ENCODE results near the gene SAT2.

The SAT2 gene

DNA sequence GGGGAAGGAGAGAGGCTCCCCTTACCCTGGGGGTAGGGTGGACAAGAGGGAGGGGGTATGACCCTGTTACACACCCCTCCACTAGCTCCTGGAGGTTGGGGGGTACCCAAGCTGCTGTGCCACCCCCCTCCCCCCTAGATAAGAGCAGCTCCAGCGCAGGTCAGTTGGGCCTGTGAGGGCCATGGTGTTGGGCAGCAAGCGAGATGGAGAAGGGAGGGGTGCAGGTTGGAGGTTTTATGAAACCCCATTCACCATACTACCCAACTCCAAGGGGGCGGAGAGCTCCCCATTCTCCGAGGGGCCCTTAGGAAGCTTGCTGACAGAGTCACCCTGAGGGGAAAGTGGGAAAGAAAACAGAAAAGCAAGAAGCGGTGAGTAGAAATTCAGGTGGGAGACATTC is 36.0 kb downstream of the SAT2 start:
- DNase-seq (ENCODE audit: low read depth in 3 of 3), result no peak

DNA sequence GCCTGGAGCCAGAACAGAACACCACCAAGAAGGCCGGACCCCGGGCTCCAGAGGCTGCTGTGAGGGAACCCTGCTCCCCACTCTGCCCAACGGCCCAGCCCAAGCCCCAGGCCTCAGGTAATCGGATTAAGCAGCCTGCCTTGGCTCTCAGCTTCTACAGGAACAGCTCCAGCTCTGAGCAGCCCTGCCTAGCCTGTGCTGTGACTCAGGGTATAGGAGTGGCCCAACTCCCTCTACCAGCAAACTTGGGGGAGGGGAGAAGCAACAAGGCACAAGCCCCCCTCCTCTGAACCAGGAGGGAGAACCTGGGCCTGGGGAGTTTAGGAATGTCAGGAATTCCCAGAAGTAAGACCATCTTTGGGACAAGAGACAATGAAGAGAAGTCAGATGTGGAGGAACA is 36.9 kb downstream of the SAT2 start:
- DNase-seq (ENCODE audit: low read depth in 3 of 3), result no peak

DNA sequence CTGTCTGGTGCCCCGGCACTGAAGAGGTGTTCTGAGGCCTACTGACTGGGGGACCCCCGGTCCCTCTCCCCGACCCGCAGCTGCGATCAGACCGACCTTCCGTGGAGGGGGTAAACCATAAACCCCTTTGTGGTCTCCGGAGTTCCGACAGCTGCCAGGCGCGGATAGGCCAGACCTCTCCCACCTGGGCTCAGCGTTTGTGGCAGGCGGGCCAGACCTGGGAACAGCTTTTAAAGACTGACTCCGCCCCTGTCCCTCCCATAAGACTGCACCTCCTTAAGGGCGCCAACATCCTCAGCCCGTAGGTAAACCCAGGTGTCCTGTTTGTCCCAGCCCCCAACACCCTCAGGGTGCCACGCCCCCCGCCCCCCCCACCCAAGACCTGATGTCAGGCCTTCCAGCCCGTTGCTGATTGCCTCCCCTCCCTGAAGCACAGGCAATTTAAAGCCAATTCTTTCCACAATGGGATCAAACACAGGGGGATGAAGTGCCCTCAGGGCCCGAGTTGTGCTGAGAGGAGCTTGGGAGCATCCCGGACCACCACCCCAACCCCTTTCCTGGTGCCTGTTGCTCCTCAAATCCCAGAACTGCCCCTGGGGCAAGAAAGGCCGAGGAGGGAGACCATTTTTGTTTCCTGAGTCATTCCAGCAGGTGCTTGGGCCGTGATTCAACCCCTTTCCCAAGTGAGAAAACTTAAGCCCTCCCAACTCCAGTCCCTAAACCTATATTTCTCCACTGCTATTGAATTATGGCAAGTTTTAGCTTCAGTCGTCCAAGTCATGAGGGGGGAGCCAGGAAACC is 37.5 kb downstream of the SAT2 start, which contains the start of gene SOX15:
SOX15 (minus strand) TSS at position 204 of the 801 bp plus-strand sequence. CDS start 418 bp downstream, outside the sequence.
- no peak for DNase-seq (ENCODE audit: low read depth in 3 of 3)

DNA sequence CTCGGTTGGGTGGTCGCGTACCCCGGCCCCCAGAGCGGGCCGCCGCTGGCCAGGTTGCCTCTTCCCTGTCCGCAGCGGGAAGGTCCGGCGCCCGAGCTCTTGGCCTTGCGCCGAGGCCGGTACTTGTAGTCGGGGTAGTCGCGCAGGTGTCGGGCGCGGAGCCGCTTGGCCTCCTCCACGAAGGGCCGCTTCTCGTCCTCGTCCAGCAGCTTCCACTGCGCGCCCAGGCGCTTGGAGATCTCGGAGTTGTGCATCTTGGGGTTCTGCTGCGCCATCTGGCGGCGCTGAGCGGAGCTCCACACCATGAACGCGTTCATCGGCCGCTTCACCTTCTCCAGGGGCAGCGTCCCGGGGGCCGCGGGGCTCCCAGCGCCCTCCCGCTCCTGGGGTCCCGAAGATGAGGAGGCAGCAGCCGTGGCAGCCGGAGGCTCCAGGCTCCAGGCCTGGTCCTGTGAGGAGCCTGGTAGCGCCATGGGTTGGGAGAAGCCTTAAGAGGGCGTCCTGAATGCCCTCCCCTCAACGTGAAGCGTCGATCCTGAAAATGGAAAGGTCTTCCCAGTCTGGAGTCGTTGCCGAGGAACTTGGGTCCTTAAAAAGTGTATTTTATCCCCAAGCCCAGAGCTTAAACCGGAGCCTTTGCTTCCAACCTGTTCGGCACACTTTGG is 38.3 kb downstream of the SAT2 start:
- peak in 2 of 3 experiments; percentile 45 to 49 for DNase-seq (ENCODE audit: low read depth in 3 of 3)

DNA sequence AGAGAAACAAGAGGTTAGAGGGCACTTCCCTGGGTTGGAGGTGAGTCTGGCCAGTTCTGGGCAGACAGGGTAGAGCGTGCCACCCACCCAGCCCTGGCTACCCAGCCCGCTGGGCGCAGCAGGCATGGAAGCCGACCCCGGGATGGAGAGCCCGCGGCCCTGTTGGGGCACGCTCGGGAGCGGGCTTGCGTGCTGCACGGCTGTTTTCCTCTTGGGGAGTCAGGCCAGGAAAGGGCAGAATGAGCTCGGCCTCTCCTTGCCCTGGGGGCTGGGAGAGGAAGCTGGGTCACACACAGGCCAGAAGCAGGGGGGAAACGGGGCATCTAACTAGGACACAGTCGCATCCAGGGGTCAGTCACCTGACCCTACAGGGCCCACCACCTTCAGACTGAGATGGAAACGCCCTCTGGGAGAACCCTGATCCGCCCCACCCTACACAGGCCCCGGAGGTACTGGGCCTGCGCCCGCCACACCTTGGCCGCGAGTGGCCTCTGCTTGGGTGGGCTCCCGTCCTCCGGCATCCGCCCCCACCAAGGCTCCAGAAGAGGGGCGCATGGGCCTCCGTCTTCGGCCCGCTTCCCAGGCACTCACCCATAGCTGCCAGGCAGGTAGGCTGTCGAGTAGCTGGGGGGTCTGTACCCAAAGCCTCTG is 38.9 kb downstream of the SAT2 start:
- DNase-seq (ENCODE audit: low read depth in 3 of 3), result no peak

DNA sequence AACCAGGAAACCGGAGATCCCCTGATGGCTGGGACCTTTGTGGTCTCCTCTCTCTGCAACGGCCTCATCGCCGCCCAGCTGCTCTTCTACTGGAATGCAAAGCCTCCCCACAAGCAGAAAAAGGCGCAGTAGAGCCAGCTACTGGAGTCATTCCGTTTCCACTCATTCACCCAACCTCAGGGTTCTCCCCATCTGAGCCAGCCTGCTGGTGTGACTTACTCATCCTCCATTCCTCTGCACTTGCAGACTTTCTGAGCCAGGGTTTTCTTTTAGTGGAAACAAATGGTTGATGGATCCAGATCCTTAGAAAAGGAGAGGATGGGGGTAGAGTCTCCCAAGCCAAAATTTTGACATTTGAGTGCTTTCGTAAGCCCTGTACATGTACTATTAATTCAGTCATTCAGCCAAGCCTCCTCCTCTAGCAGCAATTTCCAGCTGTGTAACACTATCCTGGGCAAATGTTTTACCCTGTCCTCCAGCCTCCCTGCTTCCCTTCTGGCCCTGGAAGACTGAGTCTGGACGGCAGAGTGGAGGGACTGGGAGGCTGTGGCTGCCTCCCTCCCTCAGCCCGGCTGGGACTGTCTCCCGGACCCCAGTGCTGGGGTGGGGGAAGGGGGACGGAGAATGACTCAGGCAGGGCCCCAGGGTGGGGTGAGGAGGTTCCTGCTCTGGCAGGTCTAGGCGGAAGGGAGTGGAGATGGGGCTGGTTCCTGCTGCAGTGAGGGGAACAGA is 40.0 kb downstream of the SAT2 start:
- no peak for DNase-seq (ENCODE audit: low read depth in 3 of 3)

DNA sequence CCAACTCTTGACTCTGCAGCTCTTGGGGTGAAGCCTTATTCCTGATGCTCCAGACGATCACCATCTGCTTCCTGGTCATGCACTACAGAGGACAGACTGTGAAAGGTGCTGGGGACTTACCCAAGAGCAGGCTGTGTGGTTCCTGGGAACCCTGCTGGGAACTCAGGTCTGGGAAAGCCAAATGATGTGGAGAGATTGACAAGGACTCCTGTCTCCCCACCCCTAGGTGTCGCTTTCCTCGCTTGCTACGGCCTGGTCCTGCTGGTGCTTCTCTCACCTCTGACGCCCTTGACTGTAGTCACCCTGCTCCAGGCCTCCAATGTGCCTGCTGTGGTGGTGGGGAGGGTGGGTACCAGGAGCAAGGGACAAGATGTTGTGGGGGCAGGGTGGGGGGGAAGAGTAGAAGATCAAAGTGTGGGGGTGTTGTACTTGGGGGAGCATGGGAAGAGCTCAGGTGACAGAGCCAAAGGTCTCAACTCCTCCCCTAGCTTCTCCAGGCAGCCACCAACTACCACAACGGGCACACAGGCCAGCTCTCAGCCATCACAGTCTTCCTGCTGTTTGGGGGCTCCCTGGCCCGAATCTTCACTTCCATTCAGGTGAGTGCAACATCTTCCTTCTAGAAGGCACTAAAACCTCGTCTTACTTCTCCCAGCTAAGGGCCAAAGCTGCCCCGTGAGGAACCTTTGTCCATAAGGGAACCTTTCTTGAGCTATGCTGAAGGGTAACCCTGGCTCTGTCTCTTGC is 40.8 kb downstream of the SAT2 start:
- no peak for DNase-seq (ENCODE audit: low read depth in 3 of 3)

DNA sequence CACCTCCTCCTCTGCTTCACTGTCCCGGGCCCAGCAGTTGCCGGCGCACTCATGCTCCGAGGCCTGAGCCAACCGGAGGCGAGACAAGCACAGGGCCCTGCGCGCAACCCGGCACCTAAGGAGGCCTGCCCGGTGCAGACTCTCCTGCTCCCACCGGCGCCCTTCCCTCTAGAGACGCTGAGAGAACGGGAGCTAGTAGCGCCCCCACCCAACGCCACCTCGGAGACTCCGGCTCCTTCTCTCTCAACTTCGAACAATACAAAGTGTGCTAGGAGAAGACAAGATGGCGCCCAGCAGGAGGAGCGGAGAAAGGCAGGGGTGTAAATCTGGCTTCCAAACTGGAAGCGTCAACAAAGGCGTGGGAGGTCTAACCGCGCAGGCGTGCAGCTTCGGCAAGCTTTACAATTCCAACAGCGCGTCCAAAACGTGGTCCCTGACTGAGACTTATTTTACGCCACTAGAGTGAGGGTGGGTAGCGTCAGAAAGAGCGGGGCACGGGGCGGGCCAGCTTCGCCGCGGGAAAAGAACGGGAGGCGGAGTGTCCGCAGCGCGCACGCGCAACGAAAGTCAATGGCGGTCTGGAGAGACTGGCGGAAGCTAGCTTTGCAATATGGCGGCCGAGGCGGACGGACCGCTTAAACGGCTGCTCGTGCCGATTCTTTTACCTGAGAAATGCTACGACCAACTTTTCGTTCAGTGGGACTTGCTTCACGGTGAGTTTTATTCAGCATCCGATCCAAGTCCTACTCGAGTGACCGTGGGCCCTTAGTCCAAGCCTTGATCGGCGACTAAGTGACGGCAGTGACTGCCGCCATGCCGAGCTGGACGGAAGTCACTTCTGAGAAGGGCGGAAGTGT is 44.1 kb downstream of the SAT2 start, which contains the start of gene MPDU1:
MPDU1 (plus strand) TSS at position 600 of the 857 bp plus-strand sequence; CDS start at position 611, 11 bp downstream.
- peak; percentile 83 to 89 (median 89) for DNase-seq (ENCODE audit: low read depth in 3 of 3)

DNA sequence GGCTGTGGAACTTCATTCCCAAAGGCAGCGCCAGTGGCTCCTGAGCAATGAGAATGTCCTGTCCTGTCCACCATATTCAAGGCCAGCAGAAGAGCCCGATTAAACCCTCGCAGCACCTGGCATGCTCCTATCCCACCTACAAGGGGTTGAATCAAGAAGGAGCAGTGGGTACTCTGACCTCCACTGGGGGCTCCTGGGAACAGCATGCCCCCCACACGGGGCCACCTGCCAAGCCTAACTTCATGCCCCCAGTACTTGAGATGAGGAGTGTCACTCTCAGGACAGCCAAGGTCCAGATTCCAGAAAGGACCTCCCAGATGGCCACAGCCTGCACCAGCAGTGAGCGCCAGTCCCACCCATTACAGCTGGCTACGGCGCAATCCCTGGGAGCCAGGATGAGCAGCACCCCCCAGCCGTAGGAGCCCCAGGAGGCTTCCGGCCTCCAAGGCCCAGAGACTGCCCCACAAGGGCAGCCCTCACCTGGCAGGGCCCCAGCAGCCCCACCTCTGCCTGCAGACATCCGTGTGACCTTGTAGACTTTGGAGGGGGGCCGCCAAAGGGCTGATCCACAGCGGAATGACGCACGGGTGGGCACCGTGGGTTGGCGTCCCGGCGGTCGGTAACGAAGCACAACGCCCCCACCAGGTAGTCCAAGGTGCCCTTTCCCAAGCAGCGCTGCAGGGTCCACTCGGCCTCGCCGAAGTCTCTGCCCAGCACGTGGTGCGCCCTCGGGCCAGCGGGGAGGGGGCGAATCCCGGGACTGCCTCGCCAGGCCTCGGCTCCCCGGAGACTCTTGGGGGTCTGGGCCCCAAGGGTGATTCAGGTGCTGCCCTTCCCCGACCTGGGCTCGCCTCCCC is 45.0 kb downstream of the SAT2 start:
- DNase-seq (ENCODE audit: low read depth in 3 of 3), result no peak

DNA sequence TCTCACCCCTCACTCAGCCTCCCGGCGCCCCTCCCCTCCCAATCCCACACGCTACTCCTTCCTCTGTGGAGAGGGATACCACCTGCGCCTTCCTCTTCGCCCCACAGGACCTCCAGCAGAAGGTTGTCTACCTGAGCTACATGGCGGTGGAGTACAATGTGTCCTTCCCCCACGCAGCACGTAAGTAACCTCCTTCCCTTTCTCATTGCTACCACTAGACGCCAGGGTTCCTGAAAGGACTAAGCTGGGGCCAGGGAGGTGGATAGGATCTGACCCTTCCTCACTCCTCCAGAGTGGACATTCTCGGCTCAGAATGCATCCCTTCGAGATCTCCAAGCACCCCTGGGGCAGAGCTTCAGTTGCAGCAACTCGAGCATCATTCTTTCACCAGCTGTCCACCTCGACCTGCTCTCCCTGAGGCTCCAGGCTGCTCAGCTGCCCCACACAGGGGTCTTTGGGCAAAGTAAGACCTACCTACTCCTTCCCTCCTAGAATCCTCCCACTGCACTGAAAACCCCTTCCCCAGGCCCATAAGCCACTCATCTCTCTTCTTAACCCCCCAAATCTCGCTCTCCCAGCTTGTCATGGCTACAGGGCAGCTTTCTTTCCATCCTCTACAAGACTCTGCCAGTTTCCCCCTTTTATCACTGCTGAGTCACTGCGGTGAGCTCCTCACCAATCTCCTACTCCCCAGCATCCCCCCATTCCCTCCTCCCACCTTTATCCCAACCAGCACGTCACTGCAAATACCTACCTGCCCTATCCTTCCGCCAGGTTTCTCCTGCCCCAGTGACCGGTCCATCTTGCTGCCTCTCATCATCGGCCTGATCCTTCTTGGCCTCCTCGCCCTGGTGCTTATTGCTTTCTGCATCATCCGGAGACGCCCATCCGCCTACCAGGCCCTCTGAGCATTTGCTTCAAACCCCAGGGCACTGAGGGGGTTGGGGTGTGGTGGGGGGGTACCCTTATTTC is 46.7 kb downstream of the SAT2 start:
- no peak for DNase-seq (ENCODE audit: low read depth in 3 of 3)

DNA sequence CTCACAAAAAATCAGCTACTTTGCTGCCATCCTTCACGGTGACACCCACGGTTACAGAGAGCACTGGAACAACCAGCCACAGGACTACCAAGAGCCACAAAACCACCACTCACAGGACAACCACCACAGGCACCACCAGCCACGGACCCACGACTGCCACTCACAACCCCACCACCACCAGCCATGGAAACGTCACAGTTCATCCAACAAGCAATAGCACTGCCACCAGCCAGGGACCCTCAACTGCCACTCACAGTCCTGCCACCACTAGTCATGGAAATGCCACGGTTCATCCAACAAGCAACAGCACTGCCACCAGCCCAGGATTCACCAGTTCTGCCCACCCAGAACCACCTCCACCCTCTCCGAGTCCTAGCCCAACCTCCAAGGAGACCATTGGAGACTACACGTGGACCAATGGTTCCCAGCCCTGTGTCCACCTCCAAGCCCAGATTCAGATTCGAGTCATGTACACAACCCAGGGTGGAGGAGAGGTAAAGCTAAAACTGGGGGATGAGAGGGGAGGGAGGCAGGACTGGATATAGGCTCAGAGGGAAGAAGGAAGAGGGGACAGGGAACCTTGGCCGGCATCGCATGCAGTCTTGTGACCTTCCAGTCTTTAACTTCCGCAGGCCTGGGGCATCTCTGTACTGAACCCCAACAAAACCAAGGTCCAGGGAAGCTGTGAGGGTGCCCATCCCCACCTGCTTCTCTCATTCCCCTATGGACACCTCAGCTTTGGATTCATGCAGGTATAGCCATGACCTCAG is 47.6 kb downstream of the SAT2 start:
- no peak for DNase-seq (ENCODE audit: low read depth in 3 of 3)

DNA sequence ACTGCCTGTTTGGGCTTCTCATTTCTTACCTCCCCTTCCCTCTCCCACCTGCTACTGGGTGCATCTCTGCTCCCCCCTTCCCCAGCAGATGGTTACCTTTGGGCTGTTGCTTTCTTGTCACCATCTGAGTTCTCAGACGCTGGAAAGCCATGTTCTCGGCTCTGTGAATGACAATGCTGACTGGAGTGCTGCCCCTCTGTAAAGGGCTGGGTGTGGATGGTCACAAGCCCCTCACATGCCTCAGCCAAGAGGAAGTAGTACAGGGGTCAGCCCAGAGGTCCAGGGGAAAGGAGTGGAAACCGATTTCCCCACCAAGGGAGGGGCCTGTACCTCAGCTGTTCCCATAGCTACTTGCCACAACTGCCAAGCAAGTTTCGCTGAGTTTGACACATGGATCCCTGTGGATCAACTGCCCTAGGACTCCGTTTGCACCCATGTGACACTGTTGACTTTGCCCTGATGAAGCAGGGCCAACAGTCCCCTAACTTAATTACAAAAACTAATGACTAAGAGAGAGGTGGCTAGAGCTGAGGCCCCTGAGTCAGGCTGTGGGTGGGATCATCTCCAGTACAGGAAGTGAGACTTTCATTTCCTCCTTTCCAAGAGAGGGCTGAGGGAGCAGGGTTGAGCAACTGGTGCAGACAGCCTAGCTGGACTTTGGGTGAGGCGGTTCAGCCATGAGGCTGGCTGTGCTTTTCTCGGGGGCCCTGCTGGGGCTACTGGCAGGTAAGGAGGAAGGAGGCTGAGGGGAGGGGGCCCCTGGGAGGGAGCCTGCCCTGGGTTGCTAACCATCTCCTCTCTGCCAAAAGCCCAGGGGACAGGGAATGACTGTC is 48.4 kb downstream of the SAT2 start, which contains the start of gene CD68:
CD68 (plus strand) TSS at position 638 of the 833 bp plus-strand sequence; CDS start at position 678, 40 bp downstream.
- DNase-seq (ENCODE audit: low read depth in 3 of 3), result peak in 2 of 3 experiments; percentile 57 to 64

DNA sequence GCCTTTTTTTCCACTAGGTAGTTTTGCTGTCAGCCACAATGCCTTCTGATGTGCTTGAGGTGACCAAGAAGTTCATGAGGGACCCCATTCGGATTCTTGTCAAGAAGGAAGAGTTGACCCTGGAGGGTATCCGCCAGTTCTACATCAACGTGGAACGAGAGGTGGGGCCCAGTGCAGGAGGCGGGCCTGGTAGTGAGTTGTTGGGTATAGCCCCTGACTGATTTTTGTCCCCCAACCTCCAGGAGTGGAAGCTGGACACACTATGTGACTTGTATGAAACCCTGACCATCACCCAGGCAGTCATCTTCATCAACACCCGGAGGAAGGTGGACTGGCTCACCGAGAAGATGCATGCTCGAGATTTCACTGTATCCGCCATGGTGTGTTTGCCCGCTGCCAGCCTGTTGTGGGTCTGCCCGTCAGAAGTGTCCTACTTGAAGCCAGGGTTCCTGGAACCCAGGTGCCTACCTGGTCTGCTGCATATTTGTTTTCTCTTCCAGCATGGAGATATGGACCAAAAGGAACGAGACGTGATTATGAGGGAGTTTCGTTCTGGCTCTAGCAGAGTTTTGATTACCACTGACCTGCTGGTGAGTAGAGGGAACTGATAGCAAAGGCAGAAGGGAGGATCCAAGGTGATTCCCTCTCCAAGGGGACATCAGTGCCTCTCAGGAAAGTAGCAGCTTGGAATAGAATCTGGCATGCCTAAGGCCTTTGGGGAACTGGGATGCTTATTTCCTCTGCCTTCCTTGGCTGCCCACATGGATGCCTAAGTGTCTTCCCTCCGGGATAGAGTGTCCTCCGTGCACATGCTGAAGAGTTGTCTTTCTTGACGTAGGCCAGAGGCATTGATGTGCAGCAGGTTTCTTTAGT is 50.1 kb downstream of the SAT2 start:
- DNase-seq (ENCODE audit: low read depth in 3 of 3), result no peak

DNA sequence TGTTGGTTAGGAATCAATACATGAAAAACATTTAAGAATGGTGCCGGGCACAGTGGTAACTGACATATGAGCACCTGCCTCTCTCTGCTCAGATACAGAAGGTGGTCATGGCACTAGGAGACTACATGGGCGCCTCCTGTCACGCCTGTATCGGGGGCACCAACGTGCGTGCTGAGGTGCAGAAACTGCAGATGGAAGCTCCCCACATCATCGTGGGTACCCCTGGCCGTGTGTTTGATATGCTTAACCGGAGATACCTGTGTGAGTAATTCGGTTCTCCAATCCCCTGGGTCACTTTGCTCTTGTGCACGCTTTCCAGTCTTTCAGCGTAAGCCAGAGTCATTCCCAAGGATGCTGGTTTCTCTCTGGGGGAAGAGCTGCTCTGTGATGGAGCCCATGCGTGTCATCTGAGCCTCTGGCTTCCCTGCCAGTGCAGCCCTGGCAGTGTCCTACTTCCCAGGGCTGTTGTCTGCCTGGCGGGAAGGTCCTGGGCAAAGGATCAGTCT is 51.1 kb downstream of the SAT2 start:
- DNase-seq (ENCODE audit: low read depth in 3 of 3), result no peak
